GM23338 (cell line): ENCODE results near the gene UST. TPM values are rescaled to one million over a fixed set of nuclear protein-coding genes. Genes with fewer than 3 reads are reported as not detected.

ENCODE experiments used
- ATAC-seq: fragments of 200-7000 bp; cut with Tn5 transposase; 3 replicates; pipeline ENCODE4 v1.9.1; 2020
- DNase-seq: peaks from one replicate; pipeline ENCODE4 v3.0.0-alpha.2; 2015; ENCODE audit warnings: low spot score
- H2AFZ ChIP-seq: fragments of 200-600 bp; sonication (generic); 2 replicates; pipeline ENCODE4 v1.8.0; 2016; ENCODE audit warnings: antibody characterized with exemption, mild to moderate bottlenecking, moderate library complexity
- H3F3A ChIP-seq: fragments of 200-600 bp; sonication (generic); replicated peaks from 2 replicates; pipeline ENCODE4 v1.8.0; 2017; ENCODE audit warnings: antibody characterized with exemption, mixed run types, low read depth
- H3K27ac ChIP-seq: fragments of 200-600 bp; sonication (generic); 2 replicates; pipeline ENCODE4 v1.6.1; 2016; ENCODE audit warnings: low read depth
- H3K27me3 ChIP-seq: fragments of 200-600 bp; sonication (generic); 2 replicates; pipeline ENCODE4 v1.8.0; 2016; ENCODE audit warnings: mild to moderate bottlenecking, mixed run types, moderate library complexity; ENCODE audit not compliant: insufficient read depth
- H3K36me3 ChIP-seq: fragments of 200-600 bp; sonication (generic); 2 replicates; pipeline ENCODE4 v1.8.0; 2016; ENCODE audit warnings: mild to moderate bottlenecking; ENCODE audit not compliant: insufficient read depth
- H3K4me1 ChIP-seq: fragments of 200-600 bp; sonication (generic); 2 replicates; pipeline ENCODE4 v1.8.0; 2016; ENCODE audit warnings: mild to moderate bottlenecking, moderate library complexity; ENCODE audit not compliant: insufficient read depth
- H3K4me2 ChIP-seq: fragments of 200-600 bp; sonication (generic); 2 replicates; pipeline ENCODE4 v1.7.1; 2017; ENCODE audit warnings: mixed run types
- H3K4me3 ChIP-seq: fragments of 200-600 bp; sonication (generic); 2 replicates; pipeline ENCODE4 v1.6.1; 2016; ENCODE audit warnings: mixed run types
- H3K79me2 ChIP-seq: fragments of 200-600 bp; sonication (generic); replicated peaks from 2 replicates; pipeline ENCODE4 v1.8.0; 2017; ENCODE audit warnings: mild to moderate bottlenecking; ENCODE audit not compliant: insufficient read depth
- H3K9me2 ChIP-seq: fragments of 200-600 bp; sonication (generic); 2 replicates; pipeline ENCODE4 v1.8.0; 2017; ENCODE audit not compliant: insufficient read depth
- H4K20me1 ChIP-seq: fragments of 200-600 bp; sonication (generic); replicated peaks from 2 replicates; pipeline ENCODE4 v1.8.0; 2017; ENCODE audit warnings: mild to moderate bottlenecking; ENCODE audit not compliant: insufficient read depth
- H3K27ac Mint-ChIP-seq: 2 replicates; pipeline ENCODE4 v1.8.0; 2020; ENCODE audit warnings: inconsistent platforms, mild to moderate bottlenecking, moderate library complexity, mixed read lengths
- H3K27me3 Mint-ChIP-seq: 3 replicates; pipeline ENCODE4 v1.8.0; 2022; ENCODE audit warnings: low read depth, mild to moderate bottlenecking, moderate library complexity, mixed read lengths, inconsistent platforms; ENCODE audit not compliant: insufficient read depth, poor library complexity
- H3K36me3 Mint-ChIP-seq: 3 replicates; pipeline ENCODE4 v1.8.0; 2021; ENCODE audit warnings: low read depth, mild to moderate bottlenecking, inconsistent platforms, moderate library complexity, mixed read lengths
- H3K4me1 Mint-ChIP-seq: 3 replicates; pipeline ENCODE4 v1.8.0; 2020; ENCODE audit warnings: mild to moderate bottlenecking, inconsistent platforms, mixed read lengths
- H3K4me3 Mint-ChIP-seq: 3 replicates; pipeline ENCODE4 v1.8.0; 2021; ENCODE audit warnings: moderate library complexity, mild to moderate bottlenecking, inconsistent platforms, mixed read lengths
- H3K9me3 Mint-ChIP-seq: 3 replicates; pipeline ENCODE4 v1.8.0; 2020; ENCODE audit warnings: moderate library complexity, mild to moderate bottlenecking, inconsistent platforms, mixed read lengths
- CREB1 ChIP-seq: fragments of 250-450 bp; sonication (Bioruptor Pico); IDR thresholded peaks from 2 replicates; pipeline ENCODE4 v1.5.0; 2020; ENCODE audit warnings: low read depth, mild to moderate bottlenecking, moderate library complexity
- EZH2 ChIP-seq: fragments of 200-600 bp; sonication (generic); IDR thresholded peaks from one replicate; pipeline ENCODE4 v1.8.0; 2017; ENCODE audit warnings: antibody characterized with exemption, mild to moderate bottlenecking, low read depth; ENCODE audit not compliant: unreplicated experiment
- EZH2phosphoT487 ChIP-seq: fragments of 200-600 bp; sonication (generic); IDR thresholded peaks from one replicate; pipeline ENCODE4 v1.8.1; 2018; ENCODE audit warnings: antibody characterized with exemption; ENCODE audit not compliant: unreplicated experiment
- JUNB ChIP-seq: IDR thresholded peaks from one replicate; pipeline ENCODE4 v1.6.1; 2016; ENCODE audit warnings: antibody characterized with exemption; ENCODE audit not compliant: unreplicated experiment
- NANOG ChIP-seq: IDR thresholded peaks from 2 replicates; pipeline ENCODE4 v1.6.1; 2016; ENCODE audit warnings: antibody characterized with exemption, borderline replicate concordance
- POLR2AphosphoS5 ChIP-seq: IDR thresholded peaks from 2 replicates; pipeline ENCODE4 v1.6.1; 2016; ENCODE audit warnings: antibody characterized with exemption, low read depth
- STAT1 ChIP-seq: IDR thresholded peaks from one replicate; pipeline ENCODE4 v1.6.1; 2016; ENCODE audit warnings: antibody characterized with exemption; ENCODE audit not compliant: unreplicated experiment
- ZNF114 ChIP-seq: fragments of 250-450 bp; sonication (Bioruptor Pico); IDR thresholded peaks from 2 replicates; pipeline ENCODE4 v1.5.0; 2020; ENCODE audit warnings: mild to moderate bottlenecking, moderate library complexity
- ZNF331 ChIP-seq: fragments of 250-450 bp; sonication (Bioruptor Pico); IDR thresholded peaks from 2 replicates; pipeline ENCODE4 v1.5.0; 2020; ENCODE audit warnings: low read depth, mild to moderate bottlenecking, moderate library complexity
- polyA plus RNA-seq: library from polyadenylated mRNA; unstranded; fragments of >200 nt; fragmentation: Nextera tagmentation; extraction: Ambion mirVana; gene quantifications from 2 replicates; pipeline ENCODE4 v1.2.1, GENCODE V29; 2016
- total RNA-seq: library from RNA; depleted of rRNA; stranded (reverse); fragments of >200 nt; shearing (Covaris generic); gene quantifications from 2 replicates; pipeline ENCODE4 v1.2.3, GENCODE V29; 2014
- TF ChIP-seq, protein P1 (sequence below): IDR thresholded peaks from one replicate; pipeline ENCODE4 v1.6.1; 2018; ENCODE audit warnings: antibody characterized with exemption; ENCODE audit not compliant: unreplicated experiment
- TF ChIP-seq, protein P2 (sequence below): IDR thresholded peaks from 2 replicates; pipeline ENCODE4 v1.6.1; 2016; ENCODE audit warnings: antibody characterized with exemption
- TF ChIP-seq, protein P3 (sequence below), 2 experiments: fragments of 200-600 bp in 1 of 2; sonication (generic) in 1 of 2; conservative IDR thresholded peaks; 2 replicates each; pipeline versions ENCODE4 v1.5.1 to v1.6.1; 2016 to 2017; ENCODE audit warnings: antibody characterized with exemption in 2 of 2, low read depth in 2 of 2, mild to moderate bottlenecking in 2 of 2, moderate library complexity in 1 of 2
- TF ChIP-seq, protein P4 (sequence below): fragments of 250-450 bp; sonication (Bioruptor Pico); IDR thresholded peaks from 2 replicates; pipeline ENCODE4 v1.5.0; 2020; ENCODE audit warnings: mild to moderate bottlenecking, moderate library complexity

Gene UST
- total and polyA plus RNA-seq, 2 experiments from 2014 or later = 12.6 to 33.0 TPM

DNA sequence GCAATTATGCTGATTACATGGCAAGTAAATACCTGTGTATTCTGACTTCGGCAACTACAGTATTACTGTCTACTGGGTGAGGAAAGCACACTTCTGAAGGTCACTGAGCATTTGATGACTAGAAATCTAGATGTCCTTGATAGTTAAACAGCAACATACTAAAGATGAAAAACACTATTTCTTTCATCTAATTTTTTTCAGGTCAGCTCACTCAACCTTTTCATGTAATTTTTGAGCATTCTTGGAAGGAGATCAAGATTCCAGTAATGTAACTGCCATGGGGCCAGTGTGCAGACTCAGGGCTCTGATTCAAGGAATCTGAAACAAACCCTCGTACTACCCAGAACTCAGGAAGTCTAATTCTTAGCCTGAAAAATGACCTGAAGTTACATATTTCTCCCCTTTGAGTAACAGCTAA is 348.1 kb downstream of the UST start:
- H3K4me1 Mint-ChIP-seq = peaks cover 14% of the 10 kb centered on the region
- peaks cover 17% of the 10 kb centered on the region for H3K9me3 Mint-ChIP-seq
- H3K36me3 Mint-ChIP-seq = no peaks in the 10 kb centered on the region
- Histone ChIP-seq H3K27me3 (no peaks in the 10 kb centered on the region), H3K79me2 (no peaks in the 10 kb centered on the region), H3F3A (no peaks in the 10 kb centered on the region), H3K4me1 (peaks cover 3% of the 10 kb centered on the region; the same call in 1 of the 2 replicates), H4K20me1 (no peaks in the 10 kb centered on the region; the same call in 1 of the 2 replicates), H3K27ac (no peak overlapping the region), H3K4me2 (no peak overlapping the region), H2AFZ (no peak overlapping the region), H3K4me3 (no peak overlapping the region), H3K9me2 (no peaks in the 10 kb centered on the region; the same call in 1 of the 2 replicates), H3K36me3 (no peaks in the 10 kb centered on the region)
- no peak overlapping the region for H3K4me3 Mint-ChIP-seq
- no peak for ATAC-seq
- DNase-seq = no peak
- H3K27me3 Mint-ChIP-seq = peaks cover 7% of the 10 kb centered on the region
- H3K27ac Mint-ChIP-seq = no peak overlapping the region
- TF ChIP-seq, protein P1, sequence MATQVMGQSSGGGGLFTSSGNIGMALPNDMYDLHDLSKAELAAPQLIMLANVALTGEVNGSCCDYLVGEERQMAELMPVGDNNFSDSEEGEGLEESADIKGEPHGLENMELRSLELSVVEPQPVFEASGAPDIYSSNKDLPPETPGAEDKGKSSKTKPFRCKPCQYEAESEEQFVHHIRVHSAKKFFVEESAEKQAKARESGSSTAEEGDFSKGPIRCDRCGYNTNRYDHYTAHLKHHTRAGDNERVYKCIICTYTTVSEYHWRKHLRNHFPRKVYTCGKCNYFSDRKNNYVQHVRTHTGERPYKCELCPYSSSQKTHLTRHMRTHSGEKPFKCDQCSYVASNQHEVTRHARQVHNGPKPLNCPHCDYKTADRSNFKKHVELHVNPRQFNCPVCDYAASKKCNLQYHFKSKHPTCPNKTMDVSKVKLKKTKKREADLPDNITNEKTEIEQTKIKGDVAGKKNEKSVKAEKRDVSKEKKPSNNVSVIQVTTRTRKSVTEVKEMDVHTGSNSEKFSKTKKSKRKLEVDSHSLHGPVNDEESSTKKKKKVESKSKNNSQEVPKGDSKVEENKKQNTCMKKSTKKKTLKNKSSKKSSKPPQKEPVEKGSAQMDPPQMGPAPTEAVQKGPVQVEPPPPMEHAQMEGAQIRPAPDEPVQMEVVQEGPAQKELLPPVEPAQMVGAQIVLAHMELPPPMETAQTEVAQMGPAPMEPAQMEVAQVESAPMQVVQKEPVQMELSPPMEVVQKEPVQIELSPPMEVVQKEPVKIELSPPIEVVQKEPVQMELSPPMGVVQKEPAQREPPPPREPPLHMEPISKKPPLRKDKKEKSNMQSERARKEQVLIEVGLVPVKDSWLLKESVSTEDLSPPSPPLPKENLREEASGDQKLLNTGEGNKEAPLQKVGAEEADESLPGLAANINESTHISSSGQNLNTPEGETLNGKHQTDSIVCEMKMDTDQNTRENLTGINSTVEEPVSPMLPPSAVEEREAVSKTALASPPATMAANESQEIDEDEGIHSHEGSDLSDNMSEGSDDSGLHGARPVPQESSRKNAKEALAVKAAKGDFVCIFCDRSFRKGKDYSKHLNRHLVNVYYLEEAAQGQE = no peak
- no peak for TF ChIP-seq JUNB
- no peak for TF ChIP-seq ZNF114
- TF ChIP-seq, protein P2, sequence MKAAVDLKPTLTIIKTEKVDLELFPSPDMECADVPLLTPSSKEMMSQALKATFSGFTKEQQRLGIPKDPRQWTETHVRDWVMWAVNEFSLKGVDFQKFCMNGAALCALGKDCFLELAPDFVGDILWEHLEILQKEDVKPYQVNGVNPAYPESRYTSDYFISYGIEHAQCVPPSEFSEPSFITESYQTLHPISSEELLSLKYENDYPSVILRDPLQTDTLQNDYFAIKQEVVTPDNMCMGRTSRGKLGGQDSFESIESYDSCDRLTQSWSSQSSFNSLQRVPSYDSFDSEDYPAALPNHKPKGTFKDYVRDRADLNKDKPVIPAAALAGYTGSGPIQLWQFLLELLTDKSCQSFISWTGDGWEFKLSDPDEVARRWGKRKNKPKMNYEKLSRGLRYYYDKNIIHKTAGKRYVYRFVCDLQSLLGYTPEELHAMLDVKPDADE = no peak
- TF ChIP-seq CREB1 (CRISPR knock-in tag) = no peak
- no peak for TF ChIP-seq NANOG
- no peak for TF ChIP-seq STAT1
- TF ChIP-seq, protein P3, sequence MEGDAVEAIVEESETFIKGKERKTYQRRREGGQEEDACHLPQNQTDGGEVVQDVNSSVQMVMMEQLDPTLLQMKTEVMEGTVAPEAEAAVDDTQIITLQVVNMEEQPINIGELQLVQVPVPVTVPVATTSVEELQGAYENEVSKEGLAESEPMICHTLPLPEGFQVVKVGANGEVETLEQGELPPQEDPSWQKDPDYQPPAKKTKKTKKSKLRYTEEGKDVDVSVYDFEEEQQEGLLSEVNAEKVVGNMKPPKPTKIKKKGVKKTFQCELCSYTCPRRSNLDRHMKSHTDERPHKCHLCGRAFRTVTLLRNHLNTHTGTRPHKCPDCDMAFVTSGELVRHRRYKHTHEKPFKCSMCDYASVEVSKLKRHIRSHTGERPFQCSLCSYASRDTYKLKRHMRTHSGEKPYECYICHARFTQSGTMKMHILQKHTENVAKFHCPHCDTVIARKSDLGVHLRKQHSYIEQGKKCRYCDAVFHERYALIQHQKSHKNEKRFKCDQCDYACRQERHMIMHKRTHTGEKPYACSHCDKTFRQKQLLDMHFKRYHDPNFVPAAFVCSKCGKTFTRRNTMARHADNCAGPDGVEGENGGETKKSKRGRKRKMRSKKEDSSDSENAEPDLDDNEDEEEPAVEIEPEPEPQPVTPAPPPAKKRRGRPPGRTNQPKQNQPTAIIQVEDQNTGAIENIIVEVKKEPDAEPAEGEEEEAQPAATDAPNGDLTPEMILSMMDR (conservative IDR thresholded peaks at IDR 0.05; ENCODE audit: low read depth in 2 of 2) = no peak
- no peak for TF ChIP-seq POLR2AphosphoS5
- no peak for TF ChIP-seq EZH2
- TF ChIP-seq, protein P4, sequence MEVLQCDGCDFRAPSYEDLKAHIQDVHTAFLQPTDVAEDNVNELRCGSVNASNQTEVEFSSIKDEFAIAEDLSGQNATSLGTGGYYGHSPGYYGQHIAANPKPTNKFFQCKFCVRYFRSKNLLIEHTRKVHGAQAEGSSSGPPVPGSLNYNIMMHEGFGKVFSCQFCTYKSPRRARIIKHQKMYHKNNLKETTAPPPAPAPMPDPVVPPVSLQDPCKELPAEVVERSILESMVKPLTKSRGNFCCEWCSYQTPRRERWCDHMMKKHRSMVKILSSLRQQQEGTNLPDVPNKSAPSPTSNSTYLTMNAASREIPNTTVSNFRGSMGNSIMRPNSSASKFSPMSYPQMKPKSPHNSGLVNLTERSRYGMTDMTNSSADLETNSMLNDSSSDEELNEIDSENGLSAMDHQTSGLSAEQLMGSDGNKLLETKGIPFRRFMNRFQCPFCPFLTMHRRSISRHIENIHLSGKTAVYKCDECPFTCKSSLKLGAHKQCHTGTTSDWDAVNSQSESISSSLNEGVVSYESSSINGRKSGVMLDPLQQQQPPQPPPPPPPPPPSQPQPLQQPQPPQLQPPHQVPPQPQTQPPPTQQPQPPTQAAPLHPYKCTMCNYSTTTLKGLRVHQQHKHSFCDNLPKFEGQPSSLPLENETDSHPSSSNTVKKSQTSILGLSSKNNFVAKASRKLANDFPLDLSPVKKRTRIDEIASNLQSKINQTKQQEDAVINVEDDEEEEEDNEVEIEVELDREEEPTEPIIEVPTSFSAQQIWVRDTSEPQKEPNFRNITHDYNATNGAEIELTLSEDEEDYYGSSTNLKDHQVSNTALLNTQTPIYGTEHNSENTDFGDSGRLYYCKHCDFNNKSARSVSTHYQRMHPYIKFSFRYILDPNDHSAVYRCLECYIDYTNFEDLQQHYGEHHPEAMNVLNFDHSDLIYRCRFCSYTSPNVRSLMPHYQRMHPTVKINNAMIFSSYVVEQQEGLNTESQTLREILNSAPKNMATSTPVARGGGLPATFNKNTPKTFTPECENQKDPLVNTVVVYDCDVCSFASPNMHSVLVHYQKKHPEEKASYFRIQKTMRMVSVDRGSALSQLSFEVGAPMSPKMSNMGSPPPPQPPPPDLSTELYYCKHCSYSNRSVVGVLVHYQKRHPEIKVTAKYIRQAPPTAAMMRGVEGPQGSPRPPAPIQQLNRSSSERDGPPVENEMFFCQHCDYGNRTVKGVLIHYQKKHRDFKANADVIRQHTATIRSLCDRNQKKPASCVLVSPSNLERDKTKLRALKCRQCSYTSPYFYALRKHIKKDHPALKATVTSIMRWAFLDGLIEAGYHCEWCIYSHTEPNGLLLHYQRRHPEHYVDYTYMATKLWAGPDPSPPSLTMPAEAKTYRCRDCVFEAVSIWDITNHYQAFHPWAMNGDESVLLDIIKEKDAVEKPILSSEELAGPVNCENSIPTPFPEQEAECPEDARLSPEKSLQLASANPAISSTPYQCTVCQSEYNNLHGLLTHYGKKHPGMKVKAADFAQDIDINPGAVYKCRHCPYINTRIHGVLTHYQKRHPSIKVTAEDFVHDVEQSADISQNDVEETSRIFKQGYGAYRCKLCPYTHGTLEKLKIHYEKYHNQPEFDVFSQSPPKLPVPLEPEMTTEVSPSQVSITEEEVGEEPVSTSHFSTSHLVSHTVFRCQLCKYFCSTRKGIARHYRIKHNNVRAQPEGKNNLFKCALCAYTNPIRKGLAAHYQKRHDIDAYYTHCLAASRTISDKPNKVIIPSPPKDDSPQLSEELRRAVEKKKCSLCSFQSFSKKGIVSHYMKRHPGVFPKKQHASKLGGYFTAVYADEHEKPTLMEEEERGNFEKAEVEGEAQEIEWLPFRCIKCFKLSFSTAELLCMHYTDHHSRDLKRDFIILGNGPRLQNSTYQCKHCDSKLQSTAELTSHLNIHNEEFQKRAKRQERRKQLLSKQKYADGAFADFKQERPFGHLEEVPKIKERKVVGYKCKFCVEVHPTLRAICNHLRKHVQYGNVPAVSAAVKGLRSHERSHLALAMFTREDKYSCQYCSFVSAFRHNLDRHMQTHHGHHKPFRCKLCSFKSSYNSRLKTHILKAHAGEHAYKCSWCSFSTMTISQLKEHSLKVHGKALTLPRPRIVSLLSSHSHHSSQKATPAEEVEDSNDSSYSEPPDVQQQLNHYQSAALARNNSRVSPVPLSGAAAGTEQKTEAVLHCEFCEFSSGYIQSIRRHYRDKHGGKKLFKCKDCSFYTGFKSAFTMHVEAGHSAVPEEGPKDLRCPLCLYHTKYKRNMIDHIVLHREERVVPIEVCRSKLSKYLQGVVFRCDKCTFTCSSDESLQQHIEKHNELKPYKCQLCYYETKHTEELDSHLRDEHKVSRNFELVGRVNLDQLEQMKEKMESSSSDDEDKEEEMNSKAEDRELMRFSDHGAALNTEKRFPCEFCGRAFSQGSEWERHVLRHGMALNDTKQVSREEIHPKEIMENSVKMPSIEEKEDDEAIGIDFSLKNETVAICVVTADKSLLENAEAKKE = no peak
- TF ChIP-seq EZH2phosphoT487 = no peak
- TF ChIP-seq ZNF331 = no peak
